NCI-H1417 (cell line): ENCODE data around the gene BPI.
"Not testable (repeated sequence)": the region's sequence is repeated elsewhere in the genome, so short reads cannot be mapped to it uniquely, and the experiment has no call there.

ENCODE experiments used
- DNase-seq, 3 experiments: peaks; one replicate each; lab custom pipeline; 2025; lab: John Stamatoyannopoulos, UW

BPI gene

GRCh38 chr20:38303908-38304379, at the start of gene BPI:
Gene BPI (plus strand): TSS chr20:38304156. CDS start chr20:38304224, 68 bp downstream.
- no peak for DNase-seq

GRCh38 chr20:38254621-38255020, 49.3 kb upstream of the BPI start:
- not testable (repeated sequence) for DNase-seq

- no peak for DNase-seq
These were observed 48.6 kb upstream of the BPI start for GRCh38 chr20:38255393-38255792.

GRCh38 chr20:38256021-38256420, 47.9 kb upstream of the BPI start:
- DNase-seq: no peak

- no peak for DNase-seq
These were observed 47.0 kb upstream of the BPI start for GRCh38 chr20:38256966-38257365.

GRCh38 chr20:38258545-38259215, 45.3 kb upstream of the BPI start:
- DNase-seq: no peak

- no peak for DNase-seq
These were observed 44.0 kb upstream of the BPI start for GRCh38 chr20:38260025-38260377.

GRCh38 chr20:38260378-38261053, 43.4 kb upstream of the BPI start, which contains the start of gene KIAA1755:
Gene KIAA1755 (minus strand): TSS chr20:38260735. CDS start chr20:38260500, 235 bp downstream.
- peak in 2 of 3 experiments; percentile 66 to 70 for DNase-seq

- peak in 1 of 3 experiments; percentile 27 for DNase-seq
These were observed 42.9 kb upstream of the BPI start for GRCh38 chr20:38261054-38261390.

- DNase-seq: no peak
These were observed 41.0 kb upstream of the BPI start for GRCh38 chr20:38262931-38263330.

- DNase-seq: no peak
These were observed 37.5 kb upstream of the BPI start for GRCh38 chr20:38266426-38266825.

- no peak for DNase-seq
These were observed 36.7 kb upstream of the BPI start for GRCh38 chr20:38267296-38267695.

- no peak for DNase-seq
These were observed 35.9 kb upstream of the BPI start for GRCh38 chr20:38267901-38268514.

- DNase-seq: no peak
These were observed 34.9 kb upstream of the BPI start for GRCh38 chr20:38269040-38269439.

- DNase-seq: no peak
These were observed 34.2 kb upstream of the BPI start for GRCh38 chr20:38269715-38270114.

- DNase-seq: no peak
These were observed 32.9 kb upstream of the BPI start for GRCh38 chr20:38270869-38271605.

- no peak for DNase-seq
These were observed 32.3 kb upstream of the BPI start for GRCh38 chr20:38271608-38272120.

GRCh38 chr20:38272398-38272797, 31.6 kb upstream of the BPI start:
- DNase-seq: no peak

GRCh38 chr20:38272961-38273360, 31.0 kb upstream of the BPI start:
- no peak for DNase-seq

GRCh38 chr20:38275815-38276550, 28.0 kb upstream of the BPI start:
- peak in 1 of 3 experiments; percentile 30 for DNase-seq

- no peak for DNase-seq
These were observed 26.7 kb upstream of the BPI start for GRCh38 chr20:38277285-38277684.

- DNase-seq: no peak
These were observed 26.3 kb upstream of the BPI start for GRCh38 chr20:38277691-38278090.
